HEK293 (cell line): ENCODE results near the gene SEC22C.

ENCODE experiments used
- SP2 ChIP-seq: fragments of 450-650 bp; formaldehyde crosslinking; IDR thresholded peaks from 2 replicates; pipeline ENCODE4 v1.5.1; 2016; ENCODE audit warnings: missing biosample characterization, missing genetic modification characterization
- YY1 ChIP-seq: fragments of 450-650 bp; formaldehyde crosslinking; IDR thresholded peaks from 2 replicates; pipeline ENCODE4 v1.5.1; 2018; ENCODE audit warnings: missing biosample characterization, missing genetic modification characterization
- ZFP41 ChIP-seq: fragments of 450-650 bp; formaldehyde crosslinking; IDR thresholded peaks from 2 replicates; pipeline ENCODE4 v1.5.1; 2016; ENCODE audit warnings: missing biosample characterization, missing genetic modification characterization, borderline replicate concordance
- ZNF366 ChIP-seq: fragments of 450-650 bp; formaldehyde crosslinking; conservative IDR thresholded peaks from 2 replicates; pipeline ENCODE4 v1.5.1; 2016; ENCODE audit warnings: missing biosample characterization, missing genetic modification characterization
- ZNF549 ChIP-seq: fragments of 450-650 bp; IDR thresholded peaks from 2 replicates; pipeline ENCODE4 v1.5.1; 2018; ENCODE audit warnings: missing biosample characterization, missing genetic modification characterization, mild to moderate bottlenecking, inconsistent platforms, moderate library complexity
- ZNF629 ChIP-seq: fragments of 450-650 bp; formaldehyde crosslinking; IDR thresholded peaks from 2 replicates; pipeline ENCODE4 v1.5.1; 2017; ENCODE audit warnings: missing biosample characterization, missing genetic modification characterization
- TF ChIP-seq, protein P1 (sequence below): fragments of 450-650 bp; formaldehyde crosslinking; IDR thresholded peaks from 2 replicates; pipeline ENCODE4 v1.5.1; 2016; ENCODE audit warnings: missing biosample characterization, missing genetic modification characterization

DNA sequence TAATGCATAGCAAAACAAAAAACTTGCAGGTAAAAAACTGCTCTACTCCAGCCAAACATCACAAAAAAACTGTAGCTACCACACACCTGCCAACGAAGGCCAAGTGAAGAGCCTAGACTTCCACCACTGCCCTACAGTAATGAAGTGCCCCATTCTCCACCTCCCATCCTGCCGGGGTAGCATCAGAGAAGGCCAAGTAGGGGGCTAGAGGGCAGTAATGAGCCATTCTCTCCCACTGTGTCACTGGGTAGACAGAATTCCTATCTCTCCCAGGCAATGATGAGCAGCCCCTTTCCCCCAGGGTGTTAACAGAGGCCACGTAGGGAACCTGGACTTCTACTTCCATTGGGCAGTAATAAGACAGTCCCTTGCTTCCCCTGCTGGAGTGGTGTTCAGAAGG is 9.5 kb downstream of the SEC22C start:
- TF ChIP-seq, protein P1, sequence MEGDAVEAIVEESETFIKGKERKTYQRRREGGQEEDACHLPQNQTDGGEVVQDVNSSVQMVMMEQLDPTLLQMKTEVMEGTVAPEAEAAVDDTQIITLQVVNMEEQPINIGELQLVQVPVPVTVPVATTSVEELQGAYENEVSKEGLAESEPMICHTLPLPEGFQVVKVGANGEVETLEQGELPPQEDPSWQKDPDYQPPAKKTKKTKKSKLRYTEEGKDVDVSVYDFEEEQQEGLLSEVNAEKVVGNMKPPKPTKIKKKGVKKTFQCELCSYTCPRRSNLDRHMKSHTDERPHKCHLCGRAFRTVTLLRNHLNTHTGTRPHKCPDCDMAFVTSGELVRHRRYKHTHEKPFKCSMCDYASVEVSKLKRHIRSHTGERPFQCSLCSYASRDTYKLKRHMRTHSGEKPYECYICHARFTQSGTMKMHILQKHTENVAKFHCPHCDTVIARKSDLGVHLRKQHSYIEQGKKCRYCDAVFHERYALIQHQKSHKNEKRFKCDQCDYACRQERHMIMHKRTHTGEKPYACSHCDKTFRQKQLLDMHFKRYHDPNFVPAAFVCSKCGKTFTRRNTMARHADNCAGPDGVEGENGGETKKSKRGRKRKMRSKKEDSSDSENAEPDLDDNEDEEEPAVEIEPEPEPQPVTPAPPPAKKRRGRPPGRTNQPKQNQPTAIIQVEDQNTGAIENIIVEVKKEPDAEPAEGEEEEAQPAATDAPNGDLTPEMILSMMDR (tag by site-specific recombination) = no peak; the same call in 1 of the 2 replicates
- TF ChIP-seq ZNF366 (tag by site-specific recombination) (no peak), YY1 (tag by site-specific recombination) (no peak), ZNF629 (tag by site-specific recombination) (no peak), SP2 (tag by site-specific recombination) (no peak), ZFP41 (tag by site-specific recombination) (no peak), ZNF549 (no peak)
